ENCODE data around the gene MAP3K5.

GRCh38 chr6:136644597-136644952, 147.7 kb downstream of the MAP3K5 start:
- TF ChIP-seq EZH2 (IDR thresholded peaks at IDR 0.05; ENCODE audit: borderline replicate concordance, low read depth, low read length, severe bottlenecking), result no peak
- no peak for TF ChIP-seq CTCF (IDR thresholded peaks at IDR 0.05; ENCODE audit: extremely low read depth in 1 of 2, insufficient read depth in 1 of 2, low read depth in 1 of 2, low read length in 2 of 2)
- no peak for TF ChIP-seq JUN (IDR thresholded peaks at IDR 0.05; ENCODE audit: borderline replicate concordance, insufficient read depth, insufficient read length, low read depth)
- no peak for TF ChIP-seq POLR2AphosphoS5 (IDR thresholded peaks at IDR 0.05; ENCODE audit: insufficient read depth, low read depth, low read length)
- TF ChIP-seq MYC (IDR thresholded peaks at IDR 0.05; ENCODE audit: low read depth, low read length), result no peak

Data from endothelial cell of umbilical vein (primary cell).